Breast epithelium (tissue), 4 donors: ENCODE results near the gene CD24. TPM values are rescaled to one million over a fixed set of nuclear protein-coding genes. Genes with fewer than 3 reads are reported as not detected.

ENCODE experiments used
- DNase-seq, 2 donors: peaks; one replicate each; pipeline ENCODE4 v3.0.0-alpha.2; 2019; ENCODE audit warnings: low spot score in 2 of 2
- H3K27ac ChIP-seq, 2 donors: fragments of 200-600 bp; sonication (generic) in 1 of 2; one replicate each; pipeline ENCODE4 v1.5.1; 2016 to 2019; ENCODE audit warnings: mild to moderate bottlenecking in 1 of 2
- H3K27me3 ChIP-seq, 2 donors: fragments of 200-600 bp; sonication (generic) in 1 of 2; one replicate each; pipeline versions ENCODE4 v1.5.1 to v1.6.0; 2017 to 2019; ENCODE audit warnings: control low read depth in 1 of 2, mild to moderate bottlenecking in 1 of 2
- H3K36me3 ChIP-seq: fragments of 200-600 bp; one replicate; pipeline ENCODE4 v1.5.1; 2019
- H3K4me1 ChIP-seq, 2 donors: fragments of 200-600 bp; sonication (generic); one replicate each; pipeline ENCODE4 v1.5.1; 2016 to 2019; ENCODE audit warnings: control low read depth in 1 of 2
- H3K4me3 ChIP-seq, 3 donors: fragments of 200-600 bp; sonication (generic); 1 replicate in 2 of 3; 2 replicates in 1 of 3; pipeline ENCODE4 v1.5.1; 2016 to 2019; ENCODE audit warnings: mild to moderate bottlenecking in 3 of 3, moderate library complexity in 2 of 3
- H3K9me3 ChIP-seq, 2 donors: fragments of 200-600 bp; sonication (generic) in 1 of 2; one replicate each; pipeline ENCODE4 v1.5.1; 2016 to 2019; ENCODE audit warnings: control low read depth in 1 of 2
- CTCF ChIP-seq, 3 donors: fragments of 450-650 bp; IDR thresholded peaks; one replicate each; pipeline ENCODE4 v1.5.1; 2016 to 2017; ENCODE audit warnings: antibody characterized with exemption in 3 of 3, mild to moderate bottlenecking in 3 of 3, moderate library complexity in 3 of 3
- POLR2A ChIP-seq: fragments of 450-650 bp; IDR thresholded peaks from one replicate; pipeline ENCODE4 v1.6.1; 2016; ENCODE audit warnings: antibody characterized with exemption, mild to moderate bottlenecking, moderate library complexity
- POLR2AphosphoS5 ChIP-seq, 3 donors: sonication (generic); formaldehyde crosslinking; IDR thresholded peaks; one replicate each; pipeline ENCODE4 v1.6.1; 2017; ENCODE audit warnings: antibody characterized with exemption in 3 of 3
- intact Hi-C: fragments of 100-400 bp; cut with DNase I; formaldehyde crosslinking; loops from one replicate; pipeline ENCODE4 v1.15.1; 2023; ENCODE audit warnings: low total_unique reads
- total RNA-seq, 3 donors: library from RNA; depleted of rRNA; stranded (reverse); fragments of >200 nt; gene quantifications; one replicate each; pipeline ENCODE4 v1.1.0, GENCODE V29; 2016

Gene CD24
- total RNA-seq, 3 donors from 2014 or later: 16.8 to 470 (median 201) TPM

DNA sequence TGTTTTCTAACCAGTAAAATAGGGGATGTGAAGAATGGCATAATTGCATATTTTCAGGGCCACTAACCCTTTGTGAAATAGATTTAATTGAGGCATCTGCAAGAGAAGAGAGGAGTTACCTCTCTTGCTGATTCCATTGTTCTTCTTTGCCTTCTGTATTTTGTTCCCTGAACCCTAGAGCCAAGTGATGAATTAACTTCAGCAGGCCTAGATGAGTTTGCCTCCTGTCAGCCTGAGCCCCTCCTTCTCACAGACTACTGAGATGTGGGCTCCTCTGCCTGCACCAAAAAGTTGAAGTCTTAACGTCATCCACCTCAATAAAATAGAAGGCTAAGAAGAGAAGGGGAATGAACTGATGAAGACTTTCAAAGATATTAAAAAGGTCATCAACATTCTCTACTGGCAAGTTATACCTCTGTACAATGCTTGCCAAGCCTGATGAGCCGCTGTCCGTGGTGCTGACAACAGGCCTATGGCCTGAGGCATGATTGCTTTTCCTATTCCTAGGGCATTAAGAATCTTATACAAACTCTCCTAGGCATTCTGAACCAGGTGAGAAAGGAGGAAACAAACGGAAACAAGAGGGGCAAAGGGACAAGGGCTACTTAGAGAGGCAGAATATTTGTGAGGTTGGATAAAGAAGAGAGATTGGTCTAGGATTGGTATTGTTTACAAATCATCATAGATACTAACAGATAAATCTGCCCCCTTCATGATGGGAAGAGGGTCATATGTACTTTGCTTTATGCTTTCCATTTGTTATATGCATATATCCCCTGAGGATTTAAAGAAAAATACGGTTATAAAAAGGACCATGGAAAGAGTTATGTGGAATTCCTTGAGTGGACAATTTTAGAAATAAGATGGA is 46.8 kb downstream of the CD24 start:
- no peak for DNase-seq
- Histone ChIP-seq H3K36me3 (no peaks in the 10 kb centered on the region), H3K4me1 (no peaks in the 10 kb centered on the region), H3K27me3 (no peaks in the 10 kb centered on the region), H3K27ac (no peak overlapping the region), H3K4me3 (no peak overlapping the region), H3K9me3 (no peaks in the 10 kb centered on the region)
- TF ChIP-seq POLR2AphosphoS5 (IDR thresholded peaks at IDR 0.05) (no peak), POLR2A (no peak), CTCF (IDR thresholded peaks at IDR 0.05) (no peak)
- intact Hi-C loops: no loop called here

- Histone ChIP-seq H3K9me3 (no peaks in the 10 kb centered on the region), H3K27ac (no peak overlapping the region), H3K4me3 (no peak overlapping the region), H3K36me3 (no peaks in the 10 kb centered on the region), H3K27me3 (no peaks in the 10 kb centered on the region), H3K4me1 (no peaks in the 10 kb centered on the region)
- intact Hi-C loops: no loop called here
- no peak for DNase-seq
- TF ChIP-seq POLR2A (no peak), POLR2AphosphoS5 (IDR thresholded peaks at IDR 0.05) (no peak), CTCF (IDR thresholded peaks at IDR 0.05) (no peak)
Observed at GRCh38 chr6:106925948-106926347, 48.6 kb downstream of the CD24 start.

GRCh38 chr6:106924694-106925523 is 49.6 kb downstream of the CD24 start:
- Histone ChIP-seq H3K27me3 (no peaks in the 10 kb centered on the region), H3K27ac (no peak overlapping the region), H3K9me3 (no peaks in the 10 kb centered on the region), H3K4me3 (no peak overlapping the region), H3K4me1 (no peaks in the 10 kb centered on the region), H3K36me3 (no peaks in the 10 kb centered on the region)
- TF ChIP-seq CTCF (IDR thresholded peaks at IDR 0.05): no peak
- TF ChIP-seq POLR2AphosphoS5 (IDR thresholded peaks at IDR 0.05): no peak
- DNase-seq: no peak
- intact Hi-C loops: no loop called here

DNA sequence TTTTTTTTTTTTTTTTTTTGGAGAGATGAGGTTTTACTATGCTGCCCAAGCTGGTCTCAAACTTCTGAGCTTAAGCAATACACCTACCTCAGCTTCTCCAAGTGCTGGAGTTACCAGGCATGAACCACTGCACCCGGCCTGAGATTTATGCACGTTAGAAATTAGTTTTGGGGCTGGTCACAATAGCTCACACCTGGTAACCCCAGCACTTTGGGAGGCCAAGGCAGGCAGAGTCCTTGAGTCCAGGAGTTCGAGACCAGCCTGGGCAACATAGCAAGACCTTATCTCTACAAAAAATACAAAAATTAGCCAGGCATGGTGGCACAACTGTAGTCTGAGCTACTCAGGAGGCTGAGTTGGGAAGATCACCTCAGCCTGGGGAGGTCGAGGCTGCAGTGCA is 51.9 kb downstream of the CD24 start:
- DNase-seq: no peak
- Histone ChIP-seq H3K27ac (no peak overlapping the region), H3K36me3 (no peaks in the 10 kb centered on the region), H3K4me1 (no peaks in the 10 kb centered on the region), H3K4me3 (no peak overlapping the region), H3K9me3 (no peaks in the 10 kb centered on the region), H3K27me3 (no peaks in the 10 kb centered on the region)
- no peak for TF ChIP-seq POLR2A
- TF ChIP-seq POLR2AphosphoS5 (IDR thresholded peaks at IDR 0.05): no peak
- no peak for TF ChIP-seq CTCF (IDR thresholded peaks at IDR 0.05)
- intact Hi-C loops: no loop called here

Other genes starting within 250 kb of the CD24 start
- 10 to 100 TPM; 10.8 to 13.5 (median 13.3) TPM for gene MTRES1, start 53.5 kb upstream of the CD24 start, total RNA-seq
- 1 to 10 TPM in 2 of 3 donors, under 1 TPM in 1; 0.96 to 3.6 (median 2.5) TPM for gene BEND3, start 140.8 kb upstream of the CD24 start, total RNA-seq